Gastroesophageal sphincter (tissue), 3 donors: ENCODE results near the gene SEMA3C.

Source experiments
- CTCF ChIP-seq, 4 experiments: fragments of 200-600 bp in 2 of 4; fragments of 450-650 bp in 2 of 4; sonication (generic) in 1 of 4; IDR thresholded peaks; one replicate each; pipeline ENCODE4 v1.5.1; 2017 to 2019; ENCODE audit warnings: antibody characterized with exemption in 4 of 4, mild to moderate bottlenecking in 2 of 4, moderate library complexity in 2 of 4
- POLR2A ChIP-seq, 2 donors: fragments of 450-650 bp; IDR thresholded peaks; one replicate each; pipeline ENCODE4 v1.6.1; 2017; ENCODE audit warnings: antibody characterized with exemption in 2 of 2, mild to moderate bottlenecking in 2 of 2, moderate library complexity in 1 of 2

GRCh38 chr7:80900583-80901576 is 18.0 kb downstream of the SEMA3C start:
- TF ChIP-seq CTCF (IDR thresholded peaks at IDR 0.05) (no peak), POLR2A (IDR thresholded peaks at IDR 0.05) (no peak)
